Stimulated activated effector memory CD8-positive, alpha-beta T cell treated with anti-CD3 and anti-CD28 coated beads, Interleukin-12 subunit alpha, Interleukin-12 subunit beta, amount 100 ng/mL, for 72 hours (primary cell): ENCODE measurements around the gene SLC25A39.
A peak's percentile ranks its signal among the peaks of the same experiment; 100 is the strongest.
"Not testable (repeated sequence)": the region's sequence is repeated elsewhere in the genome, so short reads cannot be mapped to it uniquely, and the experiment has no call there.

Experiments used
- ATAC-seq: fragments of 150-1000 bp; cut with Tn5 transposase; 2 replicates; pipeline ENCODE4 v1.10.0; 2021
- DNase-seq, 2 donors: peaks; one replicate each; pipeline ENCODE4 v3.0.0; 2021 to 2022; ENCODE audit warnings: low spot score in 2 of 2
- H3K27ac Mint-ChIP-seq: one replicate; pipeline ENCODE4 v1.8.0; 2022; ENCODE audit warnings: mild to moderate bottlenecking, mixed read lengths
- H3K36me3 Mint-ChIP-seq: one replicate; pipeline ENCODE4 v1.8.0; 2022; ENCODE audit warnings: mild to moderate bottlenecking, mixed read lengths
- H3K4me1 Mint-ChIP-seq: one replicate; pipeline ENCODE4 v1.8.0; 2022; ENCODE audit warnings: mixed read lengths
- H3K4me3 Mint-ChIP-seq: one replicate; pipeline ENCODE4 v1.8.0; 2022; ENCODE audit warnings: mild to moderate bottlenecking, mixed read lengths
- H3K9me3 Mint-ChIP-seq: one replicate; pipeline ENCODE4 v1.8.0; 2022; ENCODE audit warnings: mixed read lengths

Gene SLC25A39, protein sequence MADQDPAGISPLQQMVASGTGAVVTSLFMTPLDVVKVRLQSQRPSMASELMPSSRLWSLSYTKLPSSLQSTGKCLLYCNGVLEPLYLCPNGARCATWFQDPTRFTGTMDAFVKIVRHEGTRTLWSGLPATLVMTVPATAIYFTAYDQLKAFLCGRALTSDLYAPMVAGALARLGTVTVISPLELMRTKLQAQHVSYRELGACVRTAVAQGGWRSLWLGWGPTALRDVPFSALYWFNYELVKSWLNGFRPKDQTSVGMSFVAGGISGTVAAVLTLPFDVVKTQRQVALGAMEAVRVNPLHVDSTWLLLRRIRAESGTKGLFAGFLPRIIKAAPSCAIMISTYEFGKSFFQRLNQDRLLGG

DNA sequence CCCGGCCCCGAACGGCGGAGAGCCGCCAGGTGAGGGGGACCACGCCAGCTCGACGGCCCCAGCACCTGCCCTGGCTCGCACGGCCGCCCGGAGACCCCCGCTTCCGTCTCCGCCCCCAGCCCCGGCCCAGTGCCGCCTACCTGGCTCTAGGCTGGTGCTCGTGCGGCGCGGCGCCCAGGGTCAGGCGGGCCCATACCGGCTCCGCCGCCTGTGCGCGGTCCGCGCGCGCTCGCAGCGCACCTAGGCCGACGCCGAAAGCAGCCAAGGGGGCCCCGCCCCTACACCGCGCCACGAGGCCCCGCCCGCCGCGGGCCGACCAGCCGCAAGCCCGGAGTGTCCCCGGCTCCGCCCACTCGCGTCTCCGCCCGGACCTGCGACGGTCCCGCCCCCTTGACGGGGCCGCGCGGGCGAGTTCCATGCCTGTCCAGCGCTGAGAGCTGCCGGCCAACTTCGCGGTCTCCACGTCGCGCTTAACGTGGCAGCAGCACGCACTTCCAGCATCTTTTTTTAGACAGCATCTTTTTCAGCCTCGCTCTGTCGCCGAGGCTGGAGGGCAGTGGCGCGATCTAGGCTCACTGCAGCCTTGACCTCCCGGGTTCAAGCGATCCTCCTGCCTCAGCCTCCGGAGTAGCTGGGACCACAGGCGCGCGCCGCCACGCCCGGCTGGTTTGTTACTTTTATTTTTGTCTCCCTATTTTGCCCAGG is at the start of gene SLC25A39:
Gene SLC25A39 (minus strand): TSS at position 253 of the 705 bp plus-strand sequence. CDS start 1,261 bp downstream, outside the sequence.
- Mint-ChIP-seq H3K9me3 (no peaks in the 10 kb centered on the region), H3K36me3 (peaks cover 26% of the 10 kb centered on the region), H3K4me3 (peak within 1 kb of the TSS; percentile 91), H3K4me1 (peaks cover 34% of the 10 kb centered on the region), H3K27ac (peak within 1 kb of the TSS; percentile 91)
- peak; percentile 84 for ATAC-seq
- DNase-seq: peak; percentile 98

GRCh38 chr17:44372036-44372435 is 47.4 kb upstream of the SLC25A39 start:
- ATAC-seq: no peak
- no peak overlapping the region for H3K27ac Mint-ChIP-seq
- H3K36me3 Mint-ChIP-seq: no peaks in the 10 kb centered on the region
- peaks cover 6% of the 10 kb centered on the region for H3K4me1 Mint-ChIP-seq
- no peak overlapping the region for H3K4me3 Mint-ChIP-seq
- no peaks in the 10 kb centered on the region for H3K9me3 Mint-ChIP-seq
- DNase-seq: no peak

DNA sequence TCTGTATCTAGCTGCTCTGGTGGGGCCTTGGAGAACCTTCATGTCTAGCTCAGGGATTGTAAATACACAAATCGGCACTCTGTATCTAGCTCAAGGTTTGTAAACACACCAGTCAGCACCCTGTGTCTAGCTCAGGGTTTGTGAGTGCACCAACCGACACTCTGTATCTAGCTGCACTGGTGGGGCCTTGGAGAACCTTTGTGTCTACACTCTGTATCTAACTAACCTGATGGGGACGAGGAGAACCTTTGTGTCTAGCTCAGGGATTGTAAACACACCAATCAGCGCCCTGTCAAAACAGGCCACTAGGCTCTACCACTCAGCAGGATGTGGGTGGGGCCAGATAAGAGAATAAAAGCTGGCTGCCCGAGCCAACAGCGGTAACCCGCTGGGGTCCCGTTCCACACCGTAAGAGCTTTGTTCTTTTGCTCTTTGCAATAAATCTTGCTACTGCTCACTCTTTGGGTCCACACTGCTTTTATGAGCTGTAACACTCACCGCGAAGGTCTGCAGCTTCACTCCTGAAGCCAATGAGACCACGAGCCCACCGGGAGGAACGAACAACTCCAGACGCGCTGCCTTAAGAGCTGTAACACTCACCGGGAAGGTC is 44.9 kb upstream of the SLC25A39 start:
- not testable (repeated sequence) for H3K36me3 Mint-ChIP-seq, ATAC-seq, DNase-seq, H3K27ac Mint-ChIP-seq, H3K4me1 Mint-ChIP-seq, H3K9me3 Mint-ChIP-seq
- peak overlapping the region; percentile 55 for H3K4me3 Mint-ChIP-seq

DNA sequence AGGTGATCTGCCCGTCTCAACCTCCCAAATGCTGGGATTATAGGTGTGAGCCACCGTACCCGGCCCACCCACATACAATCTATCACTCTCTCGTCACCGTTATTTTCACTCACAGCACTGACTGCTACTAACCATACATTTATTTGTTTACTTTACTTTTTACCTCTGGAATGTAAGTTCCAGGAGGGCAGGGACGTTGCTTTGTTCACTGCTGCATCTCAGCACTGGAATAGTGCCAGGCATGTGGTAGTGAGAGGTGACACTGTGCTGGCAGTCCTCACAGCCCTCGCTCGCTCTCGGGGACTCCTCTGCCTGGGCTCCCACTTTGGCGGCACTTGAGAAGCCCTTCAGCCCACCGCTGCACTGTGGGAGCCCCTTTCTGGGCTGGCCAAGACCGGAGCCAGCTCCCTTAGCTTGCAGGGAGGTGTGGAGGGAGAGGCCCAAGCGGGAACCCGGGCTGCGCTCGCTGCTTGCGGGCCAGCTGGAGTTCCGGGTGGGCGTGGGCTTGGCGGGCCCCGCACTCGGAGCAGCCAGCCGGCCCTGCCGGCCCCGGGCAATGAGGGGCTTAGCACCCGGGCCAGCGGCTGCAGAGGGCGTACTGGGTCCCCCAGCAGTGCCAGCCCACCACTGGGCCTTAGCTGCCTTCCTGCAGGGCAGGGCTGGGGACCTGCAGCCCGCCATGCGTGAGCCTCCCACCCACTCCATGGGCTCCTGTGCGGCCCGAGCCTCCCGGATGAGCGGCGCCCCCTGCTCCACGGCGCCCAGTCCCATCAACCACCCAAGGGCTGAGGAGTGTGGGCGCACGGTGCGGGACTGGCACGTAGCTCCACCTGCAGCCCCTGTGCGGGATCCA is 44.0 kb upstream of the SLC25A39 start:
- H3K4me3 Mint-ChIP-seq, DNase-seq, H3K4me1 Mint-ChIP-seq, H3K9me3 Mint-ChIP-seq, ATAC-seq, H3K36me3 Mint-ChIP-seq, H3K27ac Mint-ChIP-seq: not testable (repeated sequence)

DNA sequence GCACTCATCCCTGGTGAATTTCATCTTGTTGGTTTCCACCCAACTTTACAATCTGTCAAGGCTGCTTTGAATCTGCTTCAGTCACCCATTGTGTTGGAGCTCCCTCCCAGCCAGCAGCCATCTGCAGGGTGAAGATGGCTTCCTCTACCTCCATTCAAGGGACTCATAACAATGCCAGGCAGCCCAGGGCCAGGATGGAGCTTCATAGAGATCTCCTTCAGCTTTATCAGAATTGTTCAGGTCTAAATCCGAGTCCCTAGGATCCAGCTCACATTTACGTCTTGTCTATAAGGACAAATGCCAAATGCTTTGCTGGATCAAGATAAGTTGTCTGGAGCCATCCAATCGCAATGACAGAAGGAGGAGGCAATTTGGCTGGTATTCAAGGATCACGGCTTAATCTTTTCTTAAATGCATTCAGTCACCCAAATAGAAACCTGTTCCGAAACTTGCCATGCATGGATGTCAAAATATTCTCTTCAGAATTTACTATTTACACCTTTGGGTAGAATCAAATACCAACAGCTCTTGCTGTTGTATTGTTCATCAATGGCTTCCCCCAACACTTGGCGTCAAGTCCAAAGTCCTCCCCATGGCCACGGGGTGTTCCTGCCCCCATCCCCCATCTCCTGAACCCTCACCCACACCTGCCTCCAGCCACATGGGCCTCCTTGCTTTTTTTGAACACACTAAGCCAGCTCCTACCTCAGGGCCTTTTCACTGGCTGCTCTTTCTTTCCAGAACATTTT is 42.8 kb upstream of the SLC25A39 start:
- no peaks in the 10 kb centered on the region for H3K4me1 Mint-ChIP-seq
- H3K4me3 Mint-ChIP-seq: no peak overlapping the region
- no peak overlapping the region for H3K27ac Mint-ChIP-seq
- ATAC-seq: no peak
- DNase-seq: no peak
- no peaks in the 10 kb centered on the region for H3K9me3 Mint-ChIP-seq
- no peaks in the 10 kb centered on the region for H3K36me3 Mint-ChIP-seq

GRCh38 chr17:44365051-44365450 is 40.4 kb upstream of the SLC25A39 start:
- not testable (repeated sequence) for H3K36me3 Mint-ChIP-seq, ATAC-seq, H3K9me3 Mint-ChIP-seq, H3K4me1 Mint-ChIP-seq, DNase-seq, H3K27ac Mint-ChIP-seq
- H3K4me3 Mint-ChIP-seq: peak overlapping the region; percentile 61

DNA sequence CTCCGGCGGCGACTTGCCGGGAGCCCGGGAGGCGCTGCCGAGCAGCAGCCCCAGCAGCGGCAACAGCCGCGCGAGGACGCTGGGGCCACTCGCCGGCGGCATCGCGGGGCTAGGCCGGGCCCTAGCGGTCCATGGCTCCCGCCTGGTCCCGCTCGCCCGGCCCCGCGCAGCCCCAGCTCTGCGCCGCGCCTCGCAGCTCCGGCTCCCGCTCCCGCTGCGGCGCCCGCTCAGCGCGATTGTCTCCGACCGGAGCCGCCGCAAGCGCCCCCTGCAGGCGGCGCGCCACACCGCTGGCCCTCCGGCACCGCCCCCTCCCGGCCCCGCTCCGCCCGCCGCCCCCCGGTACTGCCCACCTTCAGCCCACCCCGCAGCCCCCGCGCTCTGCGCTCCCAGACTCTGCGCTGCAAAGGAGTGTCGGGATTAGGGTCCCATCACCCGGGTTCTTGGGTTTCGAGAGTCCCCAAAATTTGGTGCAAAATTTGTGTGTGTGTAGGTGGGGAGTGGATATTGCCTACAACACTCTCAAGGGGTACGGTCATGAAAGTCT is 39.1 kb upstream of the SLC25A39 start, which contains the start of gene FAM171A2:
Gene FAM171A2 (minus strand): TSS at position 241 of the 547 bp plus-strand sequence. CDS start 139 bp downstream, at position 102.
- peak; percentile 76 to 77 for DNase-seq
- Mint-ChIP-seq H3K9me3 (no peaks in the 10 kb centered on the region), H3K36me3 (no peaks in the 10 kb centered on the region), H3K27ac (no peak within 1 kb of the TSS), H3K4me3 (peak within 1 kb of the TSS; percentile 61), H3K4me1 (no peaks in the 10 kb centered on the region)
- ATAC-seq: peak; percentile 89

DNA sequence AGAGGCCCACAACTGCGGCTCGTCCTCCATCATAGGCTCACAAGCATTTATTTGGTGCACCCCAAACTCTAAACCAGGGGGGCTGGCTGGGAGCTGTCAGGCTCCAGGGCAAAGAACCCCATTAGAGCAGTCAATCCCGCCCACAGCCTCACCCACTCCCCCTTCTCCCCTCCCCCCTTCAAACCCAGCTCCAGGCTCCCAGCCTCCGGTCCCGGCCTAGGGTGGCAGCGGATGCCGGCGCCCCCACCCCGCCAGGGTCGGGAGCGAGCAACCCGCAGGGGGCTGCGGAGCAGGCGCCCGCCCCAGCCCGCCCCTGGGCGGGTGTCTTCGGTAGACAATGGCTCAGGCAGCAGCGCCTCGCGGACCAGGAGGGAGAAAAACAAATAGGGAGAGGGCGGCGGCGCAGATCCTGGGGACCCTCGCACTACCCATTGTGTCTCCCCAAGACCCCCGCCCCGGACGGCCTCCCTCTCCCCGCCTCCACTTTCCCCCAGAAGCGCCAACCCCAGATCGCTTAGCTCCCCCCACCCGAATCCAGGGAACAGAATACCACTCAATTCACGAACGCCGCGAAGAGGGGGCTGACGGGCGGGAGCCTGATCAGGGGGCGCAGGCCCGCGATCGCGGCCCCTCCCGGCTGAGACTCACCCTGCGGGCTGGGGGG is 38.5 kb upstream of the SLC25A39 start:
- Mint-ChIP-seq H3K36me3 (no peaks in the 10 kb centered on the region), H3K9me3 (no peaks in the 10 kb centered on the region), H3K4me1 (no peaks in the 10 kb centered on the region), H3K4me3 (peak overlapping the region; percentile 61), H3K27ac (no peak overlapping the region)
- DNase-seq: no peak
- ATAC-seq: peak; percentile 44

GRCh38 chr17:44362459-44362948 is 37.9 kb upstream of the SLC25A39 start:
- Mint-ChIP-seq H3K27ac (no peak overlapping the region), H3K4me3 (peak overlapping the region; percentile 61), H3K4me1 (no peaks in the 10 kb centered on the region), H3K9me3 (no peaks in the 10 kb centered on the region), H3K36me3 (no peaks in the 10 kb centered on the region)
- DNase-seq: no peak
- no peak for ATAC-seq

DNA sequence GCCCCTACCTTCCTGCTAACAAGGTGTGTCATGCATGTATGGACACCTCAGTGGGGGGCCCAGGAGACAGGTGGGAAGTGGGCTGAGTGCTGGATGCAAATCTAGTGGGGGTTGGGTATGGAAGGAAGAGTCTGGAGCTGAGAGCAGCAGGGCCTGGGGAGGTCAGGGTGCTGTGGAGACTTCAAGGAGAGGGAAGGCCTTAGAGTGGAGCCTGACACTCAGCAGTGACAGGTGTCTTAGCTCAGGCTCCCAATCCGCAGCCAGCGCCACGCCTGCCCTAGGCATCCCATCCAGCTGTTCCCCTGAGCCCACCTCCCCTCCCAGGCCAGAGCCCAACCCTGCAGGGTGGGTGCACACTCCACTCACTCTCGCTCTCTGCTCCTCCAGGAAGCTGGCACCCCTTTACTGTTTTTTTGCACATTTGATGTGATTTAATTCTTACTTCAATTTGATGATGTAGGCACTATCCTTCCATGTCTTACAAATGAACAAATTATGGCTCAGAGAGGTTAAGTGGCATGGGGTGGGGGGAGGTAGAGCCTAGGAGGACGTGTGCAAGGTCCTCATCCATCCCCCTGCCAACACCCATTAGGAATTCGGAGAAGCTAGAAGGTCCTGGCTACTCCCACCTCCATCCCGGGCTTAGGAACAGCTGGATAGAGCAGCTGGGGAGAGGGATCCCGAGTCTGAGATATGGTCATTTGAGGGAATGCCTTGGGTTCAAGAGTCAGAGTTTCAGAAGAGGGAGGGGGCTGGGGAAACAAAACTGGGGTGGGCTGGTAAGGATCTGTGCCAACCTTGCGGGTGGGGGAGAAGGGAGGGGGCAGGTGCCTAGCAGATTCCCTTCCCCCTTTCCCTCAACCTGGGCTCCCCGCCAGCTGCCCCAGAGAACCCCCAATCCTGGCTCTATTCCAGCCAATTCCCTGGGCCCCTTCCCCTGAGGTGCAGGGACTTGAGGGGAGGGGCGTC is 37.0 kb upstream of the SLC25A39 start:
- no peak for ATAC-seq
- H3K4me1 Mint-ChIP-seq: no peaks in the 10 kb centered on the region
- no peak overlapping the region for H3K4me3 Mint-ChIP-seq
- H3K9me3 Mint-ChIP-seq: no peaks in the 10 kb centered on the region
- no peaks in the 10 kb centered on the region for H3K36me3 Mint-ChIP-seq
- DNase-seq: no peak
- no peak overlapping the region for H3K27ac Mint-ChIP-seq

- DNase-seq (no peak), ATAC-seq (no peak)
- no peak overlapping the region for H3K4me3 Mint-ChIP-seq
- H3K27ac Mint-ChIP-seq: no peak overlapping the region
- no peaks in the 10 kb centered on the region for H3K9me3 Mint-ChIP-seq
- no peaks in the 10 kb centered on the region for H3K36me3 Mint-ChIP-seq
- H3K4me1 Mint-ChIP-seq: no peaks in the 10 kb centered on the region
Measured at GRCh38 chr17:44360826-44361225, 36.2 kb upstream of the SLC25A39 start.

DNA sequence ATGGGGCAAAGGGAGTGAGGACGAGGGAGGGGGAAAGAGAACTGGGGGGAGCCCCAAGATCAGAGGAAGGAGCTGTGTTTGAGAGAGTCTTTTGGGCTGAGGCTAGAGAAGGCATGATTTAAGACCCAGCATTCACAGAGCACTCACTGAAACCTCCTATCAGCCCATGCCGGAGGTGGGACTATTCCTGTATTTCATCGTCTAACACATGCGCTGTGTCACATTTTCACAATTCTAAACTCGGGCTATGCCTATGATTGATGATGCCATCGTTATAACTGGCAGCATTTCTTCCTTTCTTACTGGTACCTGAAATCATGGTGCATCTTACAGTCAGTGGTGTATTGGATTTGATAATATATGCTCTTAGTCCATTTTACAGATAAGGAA is 35.5 kb upstream of the SLC25A39 start:
- H3K4me3 Mint-ChIP-seq: no peak overlapping the region
- DNase-seq (no peak), ATAC-seq (no peak)
- H3K27ac Mint-ChIP-seq: no peak overlapping the region
- no peaks in the 10 kb centered on the region for H3K9me3 Mint-ChIP-seq
- H3K36me3 Mint-ChIP-seq: no peaks in the 10 kb centered on the region
- H3K4me1 Mint-ChIP-seq: no peaks in the 10 kb centered on the region
